Measurements from ENCODE around the gene RAE1.

DNA sequence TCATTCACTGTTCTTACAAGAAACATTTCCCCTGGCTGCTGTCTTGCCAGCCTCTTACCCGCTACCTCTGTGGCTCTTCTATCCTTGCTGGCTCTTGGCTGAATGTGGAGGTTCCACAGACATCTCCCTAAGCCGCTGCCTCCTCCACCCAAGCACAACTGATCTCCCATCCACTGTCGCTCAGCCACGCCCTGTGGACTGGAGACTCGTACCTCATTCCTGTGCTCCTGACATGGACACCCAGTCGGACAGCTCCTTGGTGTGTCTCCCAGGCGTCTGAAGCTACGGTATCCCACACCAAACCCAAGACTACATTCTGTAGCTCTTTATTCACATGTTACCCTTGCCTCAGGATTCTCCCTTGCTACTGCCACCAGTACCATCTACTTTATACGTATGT lies 19.3 kb downstream of the RAE1 start:
- TF ChIP-seq, protein P1, sequence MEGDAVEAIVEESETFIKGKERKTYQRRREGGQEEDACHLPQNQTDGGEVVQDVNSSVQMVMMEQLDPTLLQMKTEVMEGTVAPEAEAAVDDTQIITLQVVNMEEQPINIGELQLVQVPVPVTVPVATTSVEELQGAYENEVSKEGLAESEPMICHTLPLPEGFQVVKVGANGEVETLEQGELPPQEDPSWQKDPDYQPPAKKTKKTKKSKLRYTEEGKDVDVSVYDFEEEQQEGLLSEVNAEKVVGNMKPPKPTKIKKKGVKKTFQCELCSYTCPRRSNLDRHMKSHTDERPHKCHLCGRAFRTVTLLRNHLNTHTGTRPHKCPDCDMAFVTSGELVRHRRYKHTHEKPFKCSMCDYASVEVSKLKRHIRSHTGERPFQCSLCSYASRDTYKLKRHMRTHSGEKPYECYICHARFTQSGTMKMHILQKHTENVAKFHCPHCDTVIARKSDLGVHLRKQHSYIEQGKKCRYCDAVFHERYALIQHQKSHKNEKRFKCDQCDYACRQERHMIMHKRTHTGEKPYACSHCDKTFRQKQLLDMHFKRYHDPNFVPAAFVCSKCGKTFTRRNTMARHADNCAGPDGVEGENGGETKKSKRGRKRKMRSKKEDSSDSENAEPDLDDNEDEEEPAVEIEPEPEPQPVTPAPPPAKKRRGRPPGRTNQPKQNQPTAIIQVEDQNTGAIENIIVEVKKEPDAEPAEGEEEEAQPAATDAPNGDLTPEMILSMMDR (conservative IDR thresholded peaks at IDR 0.05; ENCODE audit: low read depth, low read length) = no peak
- TF ChIP-seq EZH2 (IDR thresholded peaks at IDR 0.05; ENCODE audit: low read length, unreplicated experiment) (no peak), EZH2phosphoT487 (IDR thresholded peaks at IDR 0.05; ENCODE audit: borderline replicate concordance, low read length) (no peak)

Data from PC-3 (cell line).